Superior temporal gyrus (tissue), 1 donor: ENCODE results near the gene CAPN3.
A peak's percentile ranks its signal among the peaks of the same experiment; 100 is the strongest.

Experiments used
- DNase-seq: peaks from one replicate; pipeline ENCODE4 v3.0.0-alpha.2; 2016; ENCODE audit errors: extremely low spot score

The CAPN3 gene

DNA sequence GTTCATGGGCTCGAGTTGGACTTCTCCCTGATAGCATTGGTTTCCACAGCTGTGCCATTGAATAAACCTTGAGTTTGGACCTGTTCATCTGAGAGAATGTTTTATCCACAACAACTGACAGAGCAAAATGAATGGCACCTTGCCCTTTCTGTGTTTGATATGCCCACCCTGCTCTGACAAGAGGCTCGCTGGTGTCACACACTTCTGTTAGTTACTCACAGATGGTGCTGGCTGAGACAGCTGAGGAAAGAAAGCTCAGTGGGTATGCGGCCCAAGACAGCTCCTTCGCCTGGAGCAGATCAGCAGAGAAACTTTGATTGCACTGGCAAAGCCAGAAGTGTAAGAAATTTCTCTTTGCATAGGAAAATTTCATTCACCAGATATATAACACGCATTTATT lies 2.5 kb upstream of the CAPN3 start:
- no peak for DNase-seq

- no peak for DNase-seq
Observed at GRCh38 chr15:42358141-42358540, 1.2 kb upstream of the CAPN3 start.

DNA sequence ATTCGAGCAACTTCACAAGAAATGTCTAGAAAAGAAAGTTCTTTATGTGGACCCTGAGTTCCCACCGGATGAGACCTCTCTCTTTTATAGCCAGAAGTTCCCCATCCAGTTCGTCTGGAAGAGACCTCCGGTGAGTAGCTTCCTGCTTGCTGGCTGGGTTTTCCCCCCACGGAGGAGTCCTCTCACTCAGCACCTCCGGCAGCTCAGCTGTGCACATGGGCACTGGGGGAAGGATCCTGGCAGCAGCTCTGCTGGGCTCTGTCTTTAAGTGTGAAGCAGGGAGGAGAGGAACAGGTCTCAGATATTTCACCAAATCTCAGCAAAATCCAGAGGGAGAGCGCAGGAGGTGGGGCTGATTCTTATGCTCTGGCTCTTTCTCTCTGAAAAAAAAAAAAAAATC lies 684 bp downstream of the CAPN3 start:
- no peak for DNase-seq

- no peak for DNase-seq
Observed at GRCh38 chr15:42360535-42361112, 1.3 kb downstream of the CAPN3 start.

DNA sequence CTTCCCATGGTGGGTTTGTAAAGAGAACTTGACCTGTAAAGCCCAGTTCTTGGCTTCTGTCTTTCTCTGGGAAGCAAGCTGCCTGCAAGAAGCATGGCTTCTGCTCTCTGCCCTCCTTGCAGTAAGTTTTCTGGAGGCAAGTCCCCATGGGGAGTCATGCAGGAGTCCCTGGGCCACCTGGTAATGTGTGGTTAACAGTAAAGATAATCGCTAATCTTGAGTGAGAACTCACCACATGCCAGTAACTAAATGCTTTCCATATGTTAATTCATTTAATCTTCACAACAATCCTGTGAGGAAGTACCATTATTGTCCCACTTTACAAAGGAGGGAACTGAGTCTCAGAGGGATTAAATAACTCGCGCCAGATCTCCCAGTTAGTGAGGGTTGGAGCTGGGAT lies 4.2 kb downstream of the CAPN3 start:
- no peak for DNase-seq

DNA sequence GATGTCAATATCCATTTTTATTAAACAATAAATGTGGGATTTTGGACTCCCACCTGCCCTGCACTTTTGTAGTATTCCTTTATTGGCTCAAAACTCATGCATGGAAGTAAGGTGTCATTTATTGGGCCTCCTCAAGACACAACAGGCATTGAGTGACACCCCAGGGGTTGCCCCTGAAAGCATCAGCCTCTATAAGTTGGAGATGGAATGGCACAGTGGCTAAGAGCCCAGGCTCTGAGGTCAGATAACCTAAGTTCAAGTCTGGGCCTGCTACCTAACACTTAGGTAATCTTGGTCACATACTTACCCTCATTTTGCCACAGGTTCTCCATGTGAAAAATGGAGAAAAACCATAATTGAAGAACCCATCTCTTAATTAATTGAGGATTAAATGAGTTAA lies 4.6 kb downstream of the CAPN3 start:
- no peak for DNase-seq

- DNase-seq = peak; percentile 67
Observed at GRCh38 chr15:42364529-42364928, 5.2 kb downstream of the CAPN3 start.

GRCh38 chr15:42365921-42366550 lies 6.7 kb downstream of the CAPN3 start:
- DNase-seq = no peak

- no peak for DNase-seq
Observed at GRCh38 chr15:42367041-42367440, 7.7 kb downstream of the CAPN3 start.

- no peak for DNase-seq
Observed at GRCh38 chr15:42368096-42368495, 8.8 kb downstream of the CAPN3 start.

- no peak for DNase-seq
Observed at GRCh38 chr15:42371096-42371495, 11.8 kb downstream of the CAPN3 start.

- no peak for DNase-seq
Observed at GRCh38 chr15:42373274-42373673, 14.0 kb downstream of the CAPN3 start.

GRCh38 chr15:42373936-42374335 lies 14.6 kb downstream of the CAPN3 start:
- DNase-seq = no peak

- DNase-seq = no peak
Observed at GRCh38 chr15:42374810-42375209, 15.5 kb downstream of the CAPN3 start.

DNA sequence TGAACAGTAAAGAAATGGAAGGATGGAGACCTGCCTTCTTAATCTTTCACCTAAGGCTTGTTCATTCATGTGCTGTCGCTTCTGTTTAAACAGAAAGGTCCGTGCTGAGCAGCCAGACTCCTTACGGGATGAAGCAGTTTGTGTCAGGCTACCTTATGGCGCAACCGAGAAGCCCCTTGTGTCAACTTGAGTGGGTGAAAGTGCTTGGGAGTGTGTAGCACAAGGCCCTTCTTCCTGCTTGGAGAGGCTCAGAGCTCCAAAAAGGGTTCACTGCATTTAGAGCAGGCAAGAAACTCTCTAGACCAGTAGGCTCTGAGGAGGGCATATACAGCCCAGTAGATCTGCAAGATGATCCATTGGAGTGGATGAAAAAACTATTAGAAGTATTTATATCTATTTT lies 16.0 kb downstream of the CAPN3 start:
- DNase-seq = no peak

GRCh38 chr15:42375941-42376340 lies 16.6 kb downstream of the CAPN3 start:
- no peak for DNase-seq

DNA sequence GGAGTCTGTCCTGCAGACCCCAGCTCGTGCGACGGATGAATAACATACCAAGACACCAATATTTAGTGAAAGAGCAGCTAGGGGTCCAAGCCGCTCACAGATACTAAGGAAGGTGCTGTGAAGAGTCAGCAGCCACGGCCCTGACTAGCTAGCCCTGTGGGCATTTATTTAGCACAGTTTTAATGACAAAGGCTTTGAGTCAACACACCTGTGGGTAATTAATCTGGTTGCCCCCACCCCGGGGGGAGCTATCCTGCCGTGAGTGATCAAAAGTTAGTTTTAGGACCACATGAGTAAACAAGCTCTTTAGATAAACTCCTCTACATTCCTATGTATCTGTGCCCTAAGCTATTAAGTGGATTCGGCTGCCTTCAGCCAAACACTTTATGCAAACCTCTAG lies 18.7 kb downstream of the CAPN3 start:
- no peak for DNase-seq

DNA sequence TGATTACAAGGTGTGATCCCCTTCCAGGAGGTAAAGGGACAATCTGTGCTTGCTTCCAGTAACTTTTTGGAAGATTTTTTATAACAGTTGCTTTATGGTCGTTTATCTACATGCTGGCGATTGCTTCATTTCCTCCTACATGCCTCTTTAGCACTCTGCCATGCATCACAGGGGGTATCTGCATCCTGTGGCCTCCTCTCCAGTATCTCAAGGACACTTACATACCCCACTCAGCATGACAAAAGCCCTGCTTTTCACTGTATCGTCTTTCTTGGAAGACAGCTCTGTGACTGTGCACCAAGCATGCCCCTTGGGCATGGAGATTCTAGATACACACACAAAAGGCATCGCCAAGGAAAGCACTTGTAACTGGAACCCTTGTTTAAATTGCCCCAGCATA lies 25.3 kb downstream of the CAPN3 start:
- no peak for DNase-seq

DNA sequence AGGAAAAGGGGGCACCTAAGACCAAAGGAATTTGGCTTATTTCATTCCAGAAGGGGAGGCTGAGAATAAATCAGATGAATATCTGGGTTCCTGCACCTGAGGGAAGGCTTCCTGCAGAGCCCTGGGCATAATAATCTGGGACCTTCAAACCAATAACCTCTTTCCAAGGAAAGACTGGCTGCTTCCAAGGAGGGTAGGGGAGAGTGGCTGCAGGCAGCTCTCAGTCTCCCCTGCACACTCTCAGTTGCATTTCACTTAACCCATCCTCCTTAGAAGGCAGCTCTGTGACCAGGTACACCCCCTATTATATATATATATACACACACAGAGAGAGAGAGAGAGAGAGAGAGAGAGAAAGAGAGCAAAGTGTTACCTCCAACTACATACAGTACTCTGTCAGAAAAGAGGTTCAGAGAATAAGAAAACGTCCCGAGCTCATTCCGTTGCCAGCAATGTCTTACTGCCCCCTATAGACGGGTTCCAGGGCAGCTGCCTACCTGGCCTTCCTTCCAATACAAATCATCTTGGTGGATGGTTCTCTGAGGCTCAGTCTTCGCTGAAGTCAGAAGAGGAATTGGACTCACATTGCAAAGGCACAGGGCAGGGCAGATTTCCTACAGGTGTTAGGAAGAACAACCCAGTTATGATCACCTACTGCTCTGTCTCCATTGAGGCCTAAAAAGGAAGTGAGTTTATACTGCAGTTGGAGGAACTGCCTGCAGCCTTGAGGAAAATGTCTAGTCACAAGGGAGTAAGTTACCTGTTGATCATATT lies 26.1 kb downstream of the CAPN3 start:
- peak; percentile 62 for DNase-seq

- DNase-seq = no peak
Observed at GRCh38 chr15:42385980-42386700, 26.8 kb downstream of the CAPN3 start.

- DNase-seq = peak; percentile 17
Observed at GRCh38 chr15:42387603-42388002, 28.3 kb downstream of the CAPN3 start.

- DNase-seq = no peak
Observed at GRCh38 chr15:42392309-42393024, 33.2 kb downstream of the CAPN3 start.
